Activated naive CD8-positive, alpha-beta T cell treated with anti-CD3 and anti-CD28 coated beads, Interleukin-2, amount 50 U/mL, for 24 hours (primary cell): ENCODE results near the gene TMEM108.

Experiments
- ATAC-seq: fragments of 150-1000 bp; cut with Tn5 transposase; one replicate; pipeline ENCODE4 v1.10.0; 2021
- DNase-seq: peaks from one replicate; pipeline ENCODE4 v3.0.0; 2021
- H3K27ac Mint-ChIP-seq: one replicate; pipeline ENCODE4 v1.8.0; 2021; ENCODE audit warnings: mild to moderate bottlenecking, mixed read lengths
- H3K27me3 Mint-ChIP-seq: one replicate; pipeline ENCODE4 v1.8.0; 2021; ENCODE audit warnings: mixed read lengths
- H3K36me3 Mint-ChIP-seq: one replicate; pipeline ENCODE4 v1.8.0; 2021; ENCODE audit warnings: low read depth, mixed read lengths
- H3K4me1 Mint-ChIP-seq: one replicate; pipeline ENCODE4 v1.8.0; 2021; ENCODE audit warnings: mixed read lengths
- H3K4me3 Mint-ChIP-seq: one replicate; pipeline ENCODE4 v1.8.0; 2021; ENCODE audit warnings: mild to moderate bottlenecking, moderate library complexity, mixed read lengths
- H3K9me3 Mint-ChIP-seq: one replicate; pipeline ENCODE4 v1.8.0; 2021; ENCODE audit warnings: mixed read lengths

TMEM108 gene

DNA sequence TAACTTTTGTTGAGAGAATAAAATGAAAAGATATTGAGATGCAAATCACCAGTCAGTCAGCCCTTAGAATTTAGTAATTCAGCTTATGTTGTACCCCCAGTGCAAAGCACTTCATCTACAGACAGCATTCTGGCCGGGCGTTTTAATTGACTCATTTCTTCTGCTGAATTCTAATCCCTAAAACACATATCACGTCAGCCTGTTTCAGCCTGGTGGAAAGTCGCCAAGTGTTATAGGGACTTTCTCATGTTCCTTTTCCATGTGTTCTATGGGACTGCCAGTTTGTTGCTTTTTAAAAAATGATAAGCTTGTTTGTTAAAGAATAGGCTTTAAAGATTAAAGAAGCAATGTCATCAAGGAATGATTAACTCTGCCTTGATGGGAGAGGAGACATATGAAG is 192.0 kb downstream of the TMEM108 start:
- DNase-seq (no peak), ATAC-seq (no peak)
- Mint-ChIP-seq H3K4me1 (no peaks in the 10 kb centered on the region), H3K36me3 (no peaks in the 10 kb centered on the region), H3K9me3 (peaks cover 4% of the 10 kb centered on the region), H3K4me3 (no peak overlapping the region), H3K27ac (no peak overlapping the region), H3K27me3 (peaks cover 3% of the 10 kb centered on the region)

GRCh38 chr3:133236901-133237300 is 198.7 kb downstream of the TMEM108 start:
- no peaks in the 10 kb centered on the region for H3K9me3 Mint-ChIP-seq
- DNase-seq (no peak), ATAC-seq (no peak)
- H3K4me1 Mint-ChIP-seq, result no peaks in the 10 kb centered on the region
- H3K36me3 Mint-ChIP-seq, result no peaks in the 10 kb centered on the region
- H3K27ac Mint-ChIP-seq, result no peak overlapping the region
- no peak overlapping the region for H3K4me3 Mint-ChIP-seq
- H3K27me3 Mint-ChIP-seq, result no peaks in the 10 kb centered on the region

DNA sequence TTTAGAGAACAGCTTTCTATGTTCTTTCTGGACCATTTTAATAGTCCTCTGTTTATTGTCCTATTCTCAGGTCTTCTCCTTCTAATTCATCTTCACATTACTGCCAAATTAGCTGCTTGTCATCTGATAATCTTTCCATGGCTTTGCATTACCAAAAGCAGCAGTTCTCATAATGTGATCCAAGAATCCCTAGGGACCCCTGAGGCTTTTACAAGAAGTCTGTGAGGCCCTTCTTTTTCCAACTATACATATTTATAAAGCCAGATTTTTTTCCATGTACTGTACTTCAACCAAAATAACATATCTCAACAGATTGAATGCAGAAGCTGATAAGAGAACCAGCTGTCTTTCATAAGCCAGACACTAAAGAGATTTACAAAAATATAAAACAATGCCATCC is 199.2 kb downstream of the TMEM108 start:
- DNase-seq (no peak), ATAC-seq (no peak)
- no peaks in the 10 kb centered on the region for H3K36me3 Mint-ChIP-seq
- no peaks in the 10 kb centered on the region for H3K4me1 Mint-ChIP-seq
- H3K9me3 Mint-ChIP-seq, result no peaks in the 10 kb centered on the region
- no peak overlapping the region for H3K27ac Mint-ChIP-seq
- H3K4me3 Mint-ChIP-seq, result no peak overlapping the region
- no peaks in the 10 kb centered on the region for H3K27me3 Mint-ChIP-seq

- no peak for ATAC-seq
Measured at GRCh38 chr3:133238015-133238414, 199.8 kb downstream of the TMEM108 start.

DNA sequence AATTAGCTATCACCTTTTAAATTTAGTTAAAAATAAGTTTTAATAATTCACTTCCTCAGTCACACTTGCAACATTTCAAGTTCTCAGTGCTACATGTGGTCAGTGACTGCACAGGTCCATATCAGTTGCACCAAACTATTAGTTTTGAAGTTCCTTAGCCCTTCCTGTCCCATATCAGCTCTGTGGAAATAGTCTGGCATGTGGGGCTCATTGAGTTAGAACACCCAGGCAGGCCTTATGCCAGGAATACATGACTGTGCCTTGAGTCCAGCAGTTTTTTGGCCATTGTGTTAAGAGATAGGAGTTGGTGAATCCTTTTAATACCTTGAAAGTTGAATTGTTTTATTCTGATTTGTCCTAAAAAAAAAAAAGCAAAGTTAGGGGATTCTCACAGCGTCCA is 207.9 kb downstream of the TMEM108 start:
- Mint-ChIP-seq H3K9me3 (no peaks in the 10 kb centered on the region), H3K27ac (no peak overlapping the region), H3K36me3 (no peaks in the 10 kb centered on the region), H3K27me3 (no peaks in the 10 kb centered on the region), H3K4me1 (no peaks in the 10 kb centered on the region), H3K4me3 (no peak overlapping the region)
- DNase-seq (no peak), ATAC-seq (no peak)

More at GRCh38 chr3:133238015-133238414, 199.8 kb downstream of the TMEM108 start:
- H3K36me3 Mint-ChIP-seq, result no peaks in the 10 kb centered on the region
- no peaks in the 10 kb centered on the region for H3K27me3 Mint-ChIP-seq
- no peaks in the 10 kb centered on the region for H3K9me3 Mint-ChIP-seq
- no peak overlapping the region for H3K4me3 Mint-ChIP-seq
- DNase-seq, result no peak
- no peaks in the 10 kb centered on the region for H3K4me1 Mint-ChIP-seq
- no peak overlapping the region for H3K27ac Mint-ChIP-seq

DNA sequence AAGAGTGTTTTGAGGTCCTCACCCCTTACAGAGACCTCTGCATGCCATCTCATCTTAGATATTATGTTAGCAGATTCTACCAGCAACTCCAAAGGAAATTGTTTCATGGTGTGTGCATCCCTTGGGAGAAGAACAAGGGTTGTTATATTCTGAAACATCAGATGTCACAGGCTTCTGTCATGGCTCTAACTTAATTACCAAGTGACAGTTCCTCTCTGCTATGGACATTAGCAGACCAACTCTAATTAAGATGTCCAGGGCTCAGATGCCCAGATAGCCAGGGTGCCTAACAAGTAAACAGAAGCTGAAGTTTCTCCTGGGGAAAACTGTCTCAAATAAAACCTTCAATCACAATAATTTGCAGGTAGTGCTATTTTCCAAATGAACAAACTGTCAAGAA is 208.6 kb downstream of the TMEM108 start:
- no peaks in the 10 kb centered on the region for H3K27me3 Mint-ChIP-seq
- ATAC-seq (no peak), DNase-seq (no peak)
- no peaks in the 10 kb centered on the region for H3K36me3 Mint-ChIP-seq
- no peak overlapping the region for H3K4me3 Mint-ChIP-seq
- H3K9me3 Mint-ChIP-seq, result no peaks in the 10 kb centered on the region
- no peaks in the 10 kb centered on the region for H3K4me1 Mint-ChIP-seq
- H3K27ac Mint-ChIP-seq, result no peak overlapping the region

- H3K27me3 Mint-ChIP-seq, result no peaks in the 10 kb centered on the region
- no peak overlapping the region for H3K27ac Mint-ChIP-seq
- no peaks in the 10 kb centered on the region for H3K36me3 Mint-ChIP-seq
- H3K4me3 Mint-ChIP-seq, result no peak overlapping the region
- no peaks in the 10 kb centered on the region for H3K4me1 Mint-ChIP-seq
- no peak for DNase-seq
- ATAC-seq, result no peak
- no peaks in the 10 kb centered on the region for H3K9me3 Mint-ChIP-seq
Measured at GRCh38 chr3:133248389-133248788, 210.2 kb downstream of the TMEM108 start.

- H3K27me3 Mint-ChIP-seq, result no peaks in the 10 kb centered on the region
- no peak overlapping the region for H3K4me3 Mint-ChIP-seq
- no peaks in the 10 kb centered on the region for H3K4me1 Mint-ChIP-seq
- ATAC-seq (no peak), DNase-seq (no peak)
- no peaks in the 10 kb centered on the region for H3K36me3 Mint-ChIP-seq
- H3K27ac Mint-ChIP-seq, result no peak overlapping the region
- no peaks in the 10 kb centered on the region for H3K9me3 Mint-ChIP-seq
Measured at GRCh38 chr3:133249490-133249889, 211.3 kb downstream of the TMEM108 start.

DNA sequence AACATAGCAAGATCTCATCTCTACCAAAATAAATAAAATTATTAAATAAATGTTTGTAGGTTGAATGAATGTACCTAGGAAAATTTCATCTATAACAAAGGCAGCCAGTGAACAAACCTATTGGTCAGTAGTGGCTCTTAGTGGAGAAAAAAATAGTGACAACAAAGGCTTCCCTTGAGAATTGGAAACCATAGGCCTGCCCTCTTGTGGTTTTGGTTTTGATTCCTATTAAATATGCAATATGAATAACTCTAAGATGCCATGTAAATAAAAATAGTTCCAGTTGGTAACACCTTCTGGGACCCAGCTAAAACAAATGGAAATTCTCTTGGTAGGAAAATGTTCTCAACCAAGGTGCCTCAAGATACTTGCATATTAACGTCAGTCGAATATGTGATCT is 216.0 kb downstream of the TMEM108 start:
- H3K4me1 Mint-ChIP-seq, result no peaks in the 10 kb centered on the region
- H3K27me3 Mint-ChIP-seq, result peaks cover 2% of the 10 kb centered on the region
- no peaks in the 10 kb centered on the region for H3K36me3 Mint-ChIP-seq
- no peaks in the 10 kb centered on the region for H3K9me3 Mint-ChIP-seq
- H3K27ac Mint-ChIP-seq, result no peak overlapping the region
- ATAC-seq (no peak), DNase-seq (no peak)
- no peak overlapping the region for H3K4me3 Mint-ChIP-seq

DNA sequence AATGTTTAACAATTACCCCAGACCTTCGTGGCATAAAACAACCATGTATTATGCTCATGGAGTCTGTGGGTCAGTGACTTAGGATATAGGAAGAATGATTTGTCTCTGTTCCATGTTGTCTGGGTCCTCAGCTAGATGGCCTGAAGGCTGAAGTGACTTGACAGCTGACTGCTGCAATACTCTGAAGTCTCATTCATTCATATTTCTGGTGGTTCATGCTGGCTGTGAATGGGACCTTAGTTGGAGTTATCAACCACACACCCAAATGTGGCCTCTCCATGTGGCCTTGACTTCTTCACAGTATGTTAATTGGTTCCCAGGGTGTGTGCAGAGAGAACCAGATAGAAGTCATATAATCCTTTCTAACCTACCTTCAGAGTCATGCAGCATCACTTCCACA is 216.5 kb downstream of the TMEM108 start:
- DNase-seq (no peak), ATAC-seq (no peak)
- H3K27me3 Mint-ChIP-seq, result peaks cover 2% of the 10 kb centered on the region
- no peaks in the 10 kb centered on the region for H3K4me1 Mint-ChIP-seq
- H3K9me3 Mint-ChIP-seq, result no peaks in the 10 kb centered on the region
- no peak overlapping the region for H3K4me3 Mint-ChIP-seq
- H3K36me3 Mint-ChIP-seq, result no peaks in the 10 kb centered on the region
- H3K27ac Mint-ChIP-seq, result no peak overlapping the region

DNA sequence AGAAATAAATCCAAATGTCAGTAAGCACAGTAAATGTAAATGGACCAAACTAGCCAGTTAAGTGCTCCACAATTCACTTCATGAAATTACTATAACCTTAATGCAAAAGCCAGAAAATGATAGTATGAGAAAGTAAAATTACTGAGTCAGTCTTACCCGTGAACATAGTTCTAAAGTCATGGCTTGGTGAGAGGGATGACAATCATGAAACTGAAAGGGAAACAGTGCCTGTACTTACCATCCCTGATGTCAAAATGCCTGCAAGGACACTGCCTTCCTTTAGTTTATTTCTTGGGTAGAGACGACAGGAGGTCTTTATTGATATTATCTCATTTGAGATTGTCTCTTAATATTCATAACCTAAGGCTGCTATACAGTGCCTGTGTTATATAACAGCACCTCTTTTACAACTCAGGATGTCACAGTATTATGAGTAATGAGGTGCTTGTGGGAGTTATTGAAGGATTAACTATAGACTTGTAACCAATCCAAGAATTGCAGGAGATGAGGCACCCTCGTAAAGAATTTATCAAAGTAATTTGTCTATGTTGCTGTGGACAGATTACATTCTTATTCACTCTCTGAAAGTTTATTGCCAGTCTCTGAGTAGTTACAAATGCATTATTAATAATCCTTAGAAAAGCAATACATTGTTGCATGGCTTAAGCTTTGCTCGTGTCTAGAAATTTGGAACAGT is 218.7 kb downstream of the TMEM108 start:
- Mint-ChIP-seq H3K36me3 (no peaks in the 10 kb centered on the region), H3K9me3 (no peaks in the 10 kb centered on the region), H3K4me3 (no peak overlapping the region), H3K27ac (no peak overlapping the region), H3K4me1 (no peaks in the 10 kb centered on the region), H3K27me3 (peaks cover 2% of the 10 kb centered on the region)
- DNase-seq (no peak), ATAC-seq (peak; percentile 28)

DNA sequence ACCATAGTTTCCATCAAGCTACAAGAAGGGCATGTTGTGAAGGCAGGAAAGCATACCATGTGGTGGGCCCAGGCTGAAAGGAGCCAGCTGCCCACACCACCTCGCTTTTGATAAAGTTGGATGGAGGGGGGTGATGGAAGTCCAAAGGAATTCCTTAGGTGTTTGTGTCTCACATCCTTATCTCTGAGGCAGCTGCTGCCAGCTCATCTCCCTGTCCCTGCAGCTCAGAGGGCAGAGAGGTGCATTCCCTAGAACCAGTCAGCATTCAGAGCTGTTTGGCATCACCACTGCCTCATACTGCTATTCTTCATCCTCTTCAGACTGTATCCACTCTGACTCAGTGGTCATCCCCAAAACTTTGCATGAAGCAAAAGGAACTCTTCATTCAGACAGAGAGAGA is 220.2 kb downstream of the TMEM108 start:
- Mint-ChIP-seq H3K36me3 (no peaks in the 10 kb centered on the region), H3K27me3 (peaks cover 2% of the 10 kb centered on the region), H3K27ac (no peak overlapping the region), H3K4me1 (no peaks in the 10 kb centered on the region), H3K4me3 (no peak overlapping the region), H3K9me3 (no peaks in the 10 kb centered on the region)
- no peak for ATAC-seq
- no peak for DNase-seq

DNA sequence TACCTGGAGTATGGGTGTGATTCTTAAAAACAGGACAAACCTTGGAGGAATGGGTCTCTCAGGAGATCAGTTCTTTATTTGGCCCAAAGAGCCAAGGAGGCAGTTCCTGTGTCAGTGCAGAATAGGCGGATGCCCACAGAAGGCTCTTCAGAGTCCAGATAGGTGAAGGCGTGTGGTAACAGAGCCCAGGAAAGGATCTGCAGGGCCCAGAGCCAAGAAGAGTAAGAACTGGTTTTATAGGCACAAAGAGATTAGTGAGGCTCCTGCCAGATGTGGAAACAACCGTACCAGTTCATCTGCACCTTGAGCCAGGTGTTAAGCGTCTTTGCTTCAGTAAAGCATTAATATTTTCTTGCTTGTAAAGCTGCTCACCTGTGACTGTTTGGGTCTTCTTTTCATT is 221.6 kb downstream of the TMEM108 start:
- Mint-ChIP-seq H3K27ac (no peak overlapping the region), H3K9me3 (no peaks in the 10 kb centered on the region), H3K36me3 (no peaks in the 10 kb centered on the region), H3K27me3 (peaks cover 2% of the 10 kb centered on the region), H3K4me3 (no peak overlapping the region), H3K4me1 (no peaks in the 10 kb centered on the region)
- DNase-seq, result no peak
- ATAC-seq, result no peak

DNA sequence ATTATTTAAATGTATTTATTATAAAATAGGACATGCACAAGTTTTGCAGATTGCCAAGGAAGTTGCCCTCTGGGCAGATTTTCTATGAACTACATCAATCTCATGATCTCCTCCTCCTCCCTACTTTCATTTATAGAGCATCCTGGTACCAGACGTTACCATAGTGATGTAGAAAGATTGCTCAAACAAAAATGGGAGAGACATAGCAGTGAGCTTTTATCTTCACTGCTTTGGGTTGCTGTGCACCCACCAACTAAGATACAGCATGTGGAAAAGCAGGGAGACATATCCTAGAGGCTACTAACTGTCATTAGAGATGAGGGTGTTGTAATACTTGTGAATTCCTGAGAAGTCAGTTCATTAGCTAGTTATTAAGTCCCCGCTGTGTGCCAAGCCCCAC is 224.1 kb downstream of the TMEM108 start:
- Mint-ChIP-seq H3K9me3 (no peaks in the 10 kb centered on the region), H3K4me3 (no peak overlapping the region)

GRCh38 chr3:133264920-133265319 is 226.7 kb downstream of the TMEM108 start:
- Mint-ChIP-seq H3K9me3 (no peaks in the 10 kb centered on the region), H3K27me3 (peaks cover 6% of the 10 kb centered on the region), H3K27ac (no peak overlapping the region), H3K36me3 (no peaks in the 10 kb centered on the region), H3K4me1 (no peaks in the 10 kb centered on the region), H3K4me3 (no peak overlapping the region)
- DNase-seq (no peak), ATAC-seq (no peak)

More for the DNA sequence above, 224.1 kb downstream of the TMEM108 start:
- no peak for DNase-seq
- Mint-ChIP-seq H3K27me3 (peaks cover 6% of the 10 kb centered on the region), H3K36me3 (no peaks in the 10 kb centered on the region), H3K27ac (no peak overlapping the region), H3K4me1 (no peaks in the 10 kb centered on the region)
- no peak for ATAC-seq

GRCh38 chr3:133268726-133269134 is 230.5 kb downstream of the TMEM108 start:
- ATAC-seq (no peak), DNase-seq (no peak)
- Mint-ChIP-seq H3K4me1 (no peaks in the 10 kb centered on the region), H3K4me3 (no peak overlapping the region), H3K27ac (no peak overlapping the region), H3K36me3 (no peaks in the 10 kb centered on the region), H3K27me3 (peaks cover 10% of the 10 kb centered on the region), H3K9me3 (no peaks in the 10 kb centered on the region)
